ENCODE results near the gene CHST8.

DNA sequence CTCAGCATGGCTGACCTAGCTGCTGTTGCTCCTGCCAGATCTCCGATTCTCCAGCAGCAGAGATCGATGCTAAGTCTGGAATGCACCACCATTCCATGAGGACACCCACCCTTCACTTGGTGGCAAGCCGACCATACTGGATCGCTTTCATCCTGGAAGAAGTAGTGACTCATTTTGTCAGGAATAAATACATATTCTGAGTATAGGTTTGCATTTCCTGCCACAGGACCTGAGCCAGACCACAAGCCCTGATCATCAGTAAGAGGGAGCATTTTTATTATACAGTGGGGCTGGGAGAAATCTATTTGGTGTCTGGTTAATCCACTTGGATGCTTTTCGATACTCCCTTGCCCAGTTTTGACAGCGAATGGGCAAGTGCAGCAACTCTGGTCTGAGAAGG, 164.0 kb downstream of the CHST8 start:
- TF ChIP-seq CTCF (CRISPR knock-in tag; IDR thresholded peaks at IDR 0.05) (no peak), TGIF2 (CRISPR knock-in tag; IDR thresholded peaks at IDR 0.05) (no peak), GTF2F1 (IDR thresholded peaks at IDR 0.05; ENCODE audit: low read length) (no peak), REXO4 (CRISPR knock-in tag; IDR thresholded peaks at IDR 0.05; ENCODE audit: borderline replicate concordance) (no peak), PTBP1 (IDR thresholded peaks at IDR 0.05; ENCODE audit: low read depth, low read length, poor library complexity, severe bottlenecking) (no peak), NPAS2 (CRISPR knock-in tag; IDR thresholded peaks at IDR 0.05; ENCODE audit: borderline replicate concordance) (no peak), SMC3 (IDR thresholded peaks at IDR 0.05; ENCODE audit: low read length) (no peak), CC2D1A (CRISPR knock-in tag; IDR thresholded peaks at IDR 0.05) (no peak)

Data from HepG2 (cell line).